Tibial nerve (tissue), 4 donors: ENCODE results near the gene HGF. TPM values are rescaled to one million over a fixed set of nuclear protein-coding genes. Genes with fewer than 3 reads are reported as not detected.
A peak's percentile ranks its signal among the peaks of the same experiment; 100 is the strongest.

Experiments used
- DNase-seq, 2 donors: peaks; one replicate each; pipeline ENCODE4 v3.0.0-alpha.2; 2019; ENCODE audit warnings: low spot score in 2 of 2
- H3K27ac ChIP-seq, 4 donors: fragments of 200-600 bp; sonication (generic) in 3 of 4; one replicate each; pipeline ENCODE4 v1.5.1; 2017 to 2019; ENCODE audit warnings: mild to moderate bottlenecking in 1 of 4
- H3K27me3 ChIP-seq, 2 donors: fragments of 200-600 bp; sonication (generic) in 1 of 2; one replicate each; pipeline versions ENCODE4 v1.5.1 to v1.6.0; 2017 to 2019
- H3K36me3 ChIP-seq, 3 donors: fragments of 200-600 bp; sonication (generic); one replicate each; pipeline ENCODE4 v1.5.1; 2018 to 2019
- H3K4me1 ChIP-seq, 4 donors: fragments of 200-600 bp; sonication (generic) in 3 of 4; one replicate each; pipeline ENCODE4 v1.5.1; 2017 to 2019
- H3K4me3 ChIP-seq, 4 donors: fragments of 200-600 bp; sonication (generic) in 3 of 4; one replicate each; pipeline ENCODE4 v1.5.1; 2017 to 2019; ENCODE audit warnings: mild to moderate bottlenecking in 1 of 4, moderate library complexity in 1 of 4
- H3K9me3 ChIP-seq, 4 donors: fragments of 200-600 bp; sonication (generic) in 3 of 4; one replicate each; pipeline ENCODE4 v1.5.1; 2017 to 2019
- CTCF ChIP-seq, 5 experiments: fragments of 200-600 bp in 3 of 5; fragments of 450-650 bp in 2 of 5; sonication (generic) in 3 of 5; IDR thresholded peaks; one replicate each; pipeline ENCODE4 v1.5.1; 2016 to 2019; ENCODE audit warnings: antibody characterized with exemption in 5 of 5, mild to moderate bottlenecking in 3 of 5, moderate library complexity in 2 of 5
- EP300 ChIP-seq, 2 donors: sonication (generic); formaldehyde crosslinking; IDR thresholded peaks; one replicate each; pipeline ENCODE4 v1.6.1; 2017; ENCODE audit warnings: antibody characterized with exemption in 2 of 2, mild to moderate bottlenecking in 1 of 2
- POLR2A ChIP-seq, 2 donors: fragments of 450-650 bp; IDR thresholded peaks; one replicate each; pipeline ENCODE4 v1.6.1; 2017; ENCODE audit warnings: antibody characterized with exemption in 2 of 2, mild to moderate bottlenecking in 2 of 2, moderate library complexity in 2 of 2
- WGBS, 2 donors: methylation state at CpG; one replicate each; pipeline ENCODE4 v1.1.5; 2018; 5-methylcytosine and 5-hydroxymethylcytosine counted together
- total RNA-seq, 4 donors: library from RNA; depleted of rRNA; stranded (reverse); fragments of >200 nt; gene quantifications; one replicate each; pipeline ENCODE4 v1.1.0, GENCODE V29; 2016

Gene HGF
- total RNA-seq, 4 donors from 2014 or later: 3.3 to 14.9 (median 5.7) TPM

DNA sequence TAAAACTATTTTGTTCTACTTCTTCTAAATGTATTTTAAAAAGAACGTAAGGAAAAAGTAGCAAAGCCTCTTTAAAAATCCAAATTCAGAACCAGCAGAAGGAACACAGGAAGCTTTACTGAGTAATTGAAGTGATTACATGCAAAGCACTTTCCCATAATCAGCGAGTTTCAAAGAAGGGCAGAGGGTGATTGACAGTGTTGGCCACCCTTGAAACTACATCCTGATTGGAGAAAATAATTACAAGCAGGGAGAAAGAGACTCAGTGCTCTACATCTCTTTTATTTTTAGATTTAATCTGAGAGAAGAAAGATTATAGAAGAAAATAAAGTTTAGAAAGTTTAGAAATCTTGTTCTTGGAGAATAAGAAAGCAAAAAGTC, 20.3 kb upstream of the HGF start:
- 20 to 21% methylated on average over 2 of the region's 2 CpGs for WGBS, 2 donors
- Histone ChIP-seq H3K36me3 (no peaks in the 10 kb centered on the region), H3K27me3 (no peaks in the 10 kb centered on the region), H3K27ac (peak overlapping the region in 1 of 4 donors; percentile 51), H3K4me1 (peaks cover 0 to 8% (median 0%) of the 10 kb centered on the region in 4 donors), H3K9me3 (no peaks in the 10 kb centered on the region), H3K4me3 (no peak overlapping the region)
- no peak for DNase-seq
- TF ChIP-seq CTCF (IDR thresholded peaks at IDR 0.05): no peak
- no peak for TF ChIP-seq EP300 (IDR thresholded peaks at IDR 0.05)
- TF ChIP-seq POLR2A (IDR thresholded peaks at IDR 0.05): no peak

DNA sequence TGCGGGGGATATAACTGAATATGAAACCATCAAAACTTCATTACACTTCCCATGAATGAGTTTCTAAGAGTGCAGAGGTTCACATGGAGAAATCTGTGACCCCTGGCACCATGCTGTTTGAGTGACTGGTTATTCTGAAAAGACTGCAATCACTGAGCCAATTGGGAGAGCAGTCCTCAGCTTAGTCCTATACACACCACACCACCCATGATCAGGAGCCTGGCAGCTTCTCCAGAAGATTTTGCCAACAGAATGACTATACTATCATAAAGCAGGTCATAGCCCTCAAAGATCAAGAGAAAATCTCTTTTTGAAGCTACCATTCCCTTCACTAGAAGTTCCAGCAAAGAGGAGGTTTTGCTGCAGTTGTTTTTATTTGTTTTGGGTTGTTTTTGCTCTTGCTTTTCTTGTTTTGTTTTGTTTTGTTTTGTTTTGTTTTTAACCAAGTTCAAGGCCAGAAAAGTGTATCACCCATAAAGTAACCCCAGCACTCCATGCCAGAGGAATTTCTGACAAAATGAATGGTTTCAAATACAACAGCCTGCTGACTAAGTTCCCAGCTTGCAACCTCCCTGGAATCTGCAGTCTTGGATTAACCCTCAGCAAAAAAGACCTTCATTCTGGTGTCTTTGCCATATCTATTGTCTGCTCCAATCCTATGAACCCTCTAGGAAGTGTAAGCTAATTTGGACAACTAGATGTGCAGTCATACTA, 19.7 kb upstream of the HGF start:
- H3K9me3 ChIP-seq: no peaks in the 10 kb centered on the region
- no peak for DNase-seq
- no peak overlapping the region for H3K4me3 ChIP-seq
- no peaks in the 10 kb centered on the region for H3K36me3 ChIP-seq
- no peak for TF ChIP-seq EP300 (IDR thresholded peaks at IDR 0.05)
- no peak for TF ChIP-seq POLR2A (IDR thresholded peaks at IDR 0.05)
- no peak for TF ChIP-seq CTCF (IDR thresholded peaks at IDR 0.05)
- no peaks in the 10 kb centered on the region for H3K27me3 ChIP-seq
- peaks cover 0 to 8% (median 0%) of the 10 kb centered on the region in 4 donors for H3K4me1 ChIP-seq
- 92 to 94% methylated on average over 1 of the region's 1 CpG for WGBS, 2 donors
- peak overlapping the region in 1 of 4 donors; percentile 51 for H3K27ac ChIP-seq

GRCh38 chr7:81788246-81788645, 18.4 kb upstream of the HGF start:
- Histone ChIP-seq H3K4me1 (peaks cover 0 to 8% (median 0%) of the 10 kb centered on the region in 4 donors), H3K27me3 (no peaks in the 10 kb centered on the region)
- 80 to 88% methylated on average over 8 of the region's 8 CpGs for WGBS, 2 donors

GRCh38 chr7:81783818-81784217, 14.0 kb upstream of the HGF start:
- H3K9me3 ChIP-seq: no peaks in the 10 kb centered on the region

More at GRCh38 chr7:81788246-81788645, 18.4 kb upstream of the HGF start:
- no peaks in the 10 kb centered on the region for H3K9me3 ChIP-seq
- no peaks in the 10 kb centered on the region for H3K36me3 ChIP-seq
- H3K27ac ChIP-seq: no peak overlapping the region
- TF ChIP-seq POLR2A (IDR thresholded peaks at IDR 0.05): no peak
- no peak for TF ChIP-seq EP300 (IDR thresholded peaks at IDR 0.05)
- no peak for TF ChIP-seq CTCF (IDR thresholded peaks at IDR 0.05)
- no peak overlapping the region for H3K4me3 ChIP-seq
- DNase-seq: no peak

More at GRCh38 chr7:81783818-81784217, 14.0 kb upstream of the HGF start:
- H3K27me3 ChIP-seq: no peaks in the 10 kb centered on the region
- no peak overlapping the region for H3K4me3 ChIP-seq
- TF ChIP-seq EP300 (IDR thresholded peaks at IDR 0.05) (no peak), CTCF (IDR thresholded peaks at IDR 0.05) (no peak), POLR2A (IDR thresholded peaks at IDR 0.05) (no peak)
- H3K4me1 ChIP-seq: peaks cover 0 to 5% (median 0%) of the 10 kb centered on the region in 4 donors
- no peak for DNase-seq
- no peaks in the 10 kb centered on the region for H3K36me3 ChIP-seq
- no peak overlapping the region for H3K27ac ChIP-seq
